ENCODE results near the gene AKT3. TPM values are rescaled to one million over a fixed set of nuclear protein-coding genes. Genes with fewer than 3 reads are reported as not detected.
"Not testable (repeated sequence)": the region's sequence is repeated elsewhere in the genome, so short reads cannot be mapped to it uniquely, and the experiment has no call there.

AKT3 gene
- total RNA-seq, 2 experiments from 2014 or later, result 28.3 to 31.5 TPM

GRCh38 chr1:243793298-243793697, 56.7 kb downstream of the AKT3 start:
- Mint-ChIP-seq H3K4me3 (no peak overlapping the region), H3K36me3 (ENCODE audit: low read depth) (no peaks in the 10 kb centered on the region), H3K27ac (no peak overlapping the region), H3K9me3 (no peaks in the 10 kb centered on the region), H3K4me1 (peaks cover 12% of the 10 kb centered on the region), H3K27me3 (no peaks in the 10 kb centered on the region)
- ChIA-PET POLR2A (no interaction called here), CTCF (interaction anchor here (0.6 kb wide), 2 partner anchors 193 to 559 kb away, joined by 4 read pairs; no protein-coding TSS in a partner anchor)
- DNase-seq, result no peak

- no peaks in the 10 kb centered on the region for H3K36me3 Mint-ChIP-seq (ENCODE audit: low read depth)
- no peak overlapping the region for H3K27ac Mint-ChIP-seq
- H3K9me3 Mint-ChIP-seq, result no peaks in the 10 kb centered on the region
- no peaks in the 10 kb centered on the region for H3K27me3 Mint-ChIP-seq
- no peak for DNase-seq
- ChIA-PET POLR2A (no interaction called here), CTCF (interaction anchor here (0.6 kb wide), 2 partner anchors 193 to 558 kb away, joined by 4 read pairs; no protein-coding TSS in a partner anchor)
- no peak overlapping the region for H3K4me3 Mint-ChIP-seq
- H3K4me1 Mint-ChIP-seq, result peaks cover 12% of the 10 kb centered on the region
These were observed 57.2 kb downstream of the AKT3 start for GRCh38 chr1:243792891-243793290.

GRCh38 chr1:243792401-243792800, 57.6 kb downstream of the AKT3 start:
- Mint-ChIP-seq H3K27me3 (no peaks in the 10 kb centered on the region), H3K36me3 (ENCODE audit: low read depth) (no peaks in the 10 kb centered on the region), H3K4me1 (peaks cover 12% of the 10 kb centered on the region), H3K27ac (no peak overlapping the region), H3K4me3 (no peak overlapping the region), H3K9me3 (no peaks in the 10 kb centered on the region)
- no peak for DNase-seq
- CTCF ChIA-PET, result interaction anchor here (0.6 kb wide), 1 partner anchor 323 kb away, joined by 3 read pairs; no protein-coding TSS in a partner anchor
- POLR2A ChIA-PET, result no interaction called here

DNA sequence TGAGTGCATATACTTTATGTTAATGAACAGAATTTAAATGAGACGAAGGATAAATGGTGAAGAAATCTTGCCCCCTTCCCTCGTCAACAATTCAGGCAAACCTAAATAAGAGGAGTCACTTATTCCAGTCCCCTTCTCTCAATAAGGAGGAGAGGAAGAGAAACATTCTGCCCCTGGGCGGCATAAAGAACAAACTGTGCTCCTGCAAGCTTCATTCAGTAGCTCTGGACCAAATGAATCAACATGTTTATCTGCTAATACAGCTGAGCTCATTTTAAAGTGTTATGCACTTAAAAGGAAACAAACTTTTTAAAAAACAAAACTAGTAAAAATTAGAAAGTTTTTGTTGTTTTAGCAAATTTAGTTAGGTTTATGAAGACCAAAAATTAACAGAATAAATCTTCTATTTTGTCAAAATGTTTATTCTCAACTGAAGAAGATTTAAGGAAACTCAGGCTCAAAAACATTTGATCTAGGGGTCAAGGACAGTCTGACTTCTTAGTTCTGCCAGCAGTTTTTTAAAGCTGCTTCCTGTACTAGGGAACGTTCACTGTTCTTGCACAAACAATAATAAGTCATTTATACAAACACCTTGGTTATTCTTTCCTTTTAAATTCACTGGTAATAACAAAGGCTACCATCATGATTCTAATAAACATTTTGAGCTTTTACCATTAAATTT, 58.3 kb downstream of the AKT3 start:
- H3K4me1 Mint-ChIP-seq, result peaks cover 12% of the 10 kb centered on the region
- H3K9me3 Mint-ChIP-seq, result no peaks in the 10 kb centered on the region
- POLR2A ChIA-PET, result no interaction called here
- CTCF ChIA-PET, result interaction anchor here (0.6 kb wide), 1 partner anchor 322 kb away, joined by 3 read pairs; no protein-coding TSS in a partner anchor
- H3K36me3 Mint-ChIP-seq (ENCODE audit: low read depth), result no peaks in the 10 kb centered on the region
- H3K27ac Mint-ChIP-seq, result no peak overlapping the region
- no peak for DNase-seq
- no peak overlapping the region for H3K4me3 Mint-ChIP-seq
- H3K27me3 Mint-ChIP-seq, result no peaks in the 10 kb centered on the region

DNA sequence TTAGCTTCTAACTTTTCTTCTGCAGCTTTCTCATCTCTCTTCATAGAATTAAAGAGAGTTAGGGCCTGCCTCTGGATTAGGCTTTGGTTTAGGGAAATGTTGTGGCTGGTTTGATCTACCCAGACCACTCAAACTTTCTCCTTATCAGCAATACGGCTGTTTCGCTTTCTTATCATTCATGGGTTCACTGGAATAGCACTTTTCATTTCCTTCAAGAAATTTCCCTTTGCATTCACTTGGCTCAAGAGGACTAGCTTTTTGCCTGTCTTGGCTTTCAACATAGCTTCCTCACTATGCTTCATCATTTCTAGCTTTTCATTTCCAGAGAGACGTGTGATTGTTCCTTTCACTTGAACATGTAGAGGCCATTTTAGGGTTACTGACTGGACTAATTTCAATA, 59.6 kb downstream of the AKT3 start:
- DNase-seq, result no peak
- H3K4me3 Mint-ChIP-seq, result no peak overlapping the region
- H3K9me3 Mint-ChIP-seq, result no peaks in the 10 kb centered on the region
- POLR2A ChIA-PET, result no interaction called here
- CTCF ChIA-PET, result no interaction called here
- H3K27ac Mint-ChIP-seq, result no peak overlapping the region
- no peaks in the 10 kb centered on the region for H3K27me3 Mint-ChIP-seq
- H3K36me3 Mint-ChIP-seq (ENCODE audit: low read depth), result no peaks in the 10 kb centered on the region
- peaks cover 12% of the 10 kb centered on the region for H3K4me1 Mint-ChIP-seq

DNA sequence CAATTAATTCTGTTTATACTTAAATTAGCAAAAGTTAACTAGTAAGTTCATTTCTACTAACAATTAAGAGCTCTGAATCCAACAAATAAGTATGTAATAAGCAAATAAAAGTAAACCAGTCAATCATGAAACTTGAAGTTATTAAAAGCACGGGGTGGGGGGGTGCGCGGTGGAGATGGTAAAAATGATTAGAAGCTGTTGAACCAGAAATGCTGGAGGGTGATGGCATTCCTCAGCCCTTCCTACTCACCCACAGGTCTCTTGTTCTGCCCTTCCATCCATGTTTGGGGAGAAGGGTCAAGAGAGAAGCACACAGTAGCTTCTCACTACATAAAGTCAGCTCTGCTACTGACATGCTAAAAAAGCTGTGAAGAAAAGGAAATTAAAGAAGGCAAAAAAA, 63.5 kb downstream of the AKT3 start:
- Mint-ChIP-seq H3K4me3 (no peak overlapping the region), H3K36me3 (ENCODE audit: low read depth) (no peaks in the 10 kb centered on the region), H3K9me3 (no peaks in the 10 kb centered on the region), H3K27ac (no peak overlapping the region), H3K27me3 (no peaks in the 10 kb centered on the region), H3K4me1 (peaks cover 3% of the 10 kb centered on the region)
- no peak for DNase-seq
- ChIA-PET POLR2A (no interaction called here), CTCF (interaction anchor here (1.0 to 1.6 kb wide), 2 partner anchors 12 to 229 kb away, joined by 3 read pairs; no protein-coding TSS in a partner anchor)

DNA sequence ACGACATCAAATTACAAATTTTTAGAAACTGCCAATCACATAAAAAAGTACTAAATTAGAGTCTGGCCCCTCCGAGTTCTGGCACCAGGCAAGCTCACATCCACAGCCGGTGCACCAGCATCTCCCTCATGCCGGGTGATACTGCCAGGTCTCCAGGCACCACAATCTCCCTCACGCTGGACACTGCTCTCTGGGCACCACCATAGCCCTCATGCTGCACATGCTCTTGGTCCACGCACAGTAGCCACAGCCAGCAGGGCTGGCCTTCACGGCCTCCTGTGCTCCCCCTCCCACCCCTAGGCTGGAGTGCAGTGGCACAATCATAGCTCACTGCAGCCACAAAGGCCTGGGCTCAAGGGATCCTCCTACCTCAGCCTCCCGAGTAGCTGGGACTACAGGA, 65.5 kb downstream of the AKT3 start:
- no peak for DNase-seq
- Mint-ChIP-seq H3K27ac (no peak overlapping the region), H3K36me3 (ENCODE audit: low read depth) (no peaks in the 10 kb centered on the region), H3K4me3 (no peak overlapping the region), H3K9me3 (no peaks in the 10 kb centered on the region), H3K27me3 (no peaks in the 10 kb centered on the region), H3K4me1 (no peaks in the 10 kb centered on the region)
- CTCF ChIA-PET, result interaction anchor here (1.4 kb wide), 1 partner anchor 10 kb away, joined by 3 read pairs; no protein-coding TSS in a partner anchor
- POLR2A ChIA-PET, result no interaction called here

DNA sequence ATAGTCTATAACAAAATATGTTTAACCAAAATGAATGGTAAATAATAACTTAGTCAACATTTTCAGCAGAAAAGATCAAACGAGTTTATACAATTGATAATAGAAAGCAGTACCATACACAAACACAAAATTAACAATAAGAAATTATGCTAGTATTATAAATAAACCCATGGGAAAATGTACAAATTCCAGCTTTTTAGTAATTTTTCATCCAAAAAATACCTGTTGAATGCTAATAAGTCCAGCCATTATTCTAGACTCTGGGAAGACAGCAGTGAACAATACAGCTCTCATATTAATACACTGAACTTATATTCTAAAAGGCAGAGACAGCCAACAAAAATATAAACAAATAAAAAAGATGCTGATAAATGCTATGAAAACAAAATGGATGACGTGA, 66.3 kb downstream of the AKT3 start:
- no peak overlapping the region for H3K27ac Mint-ChIP-seq
- H3K4me1 Mint-ChIP-seq, result no peaks in the 10 kb centered on the region
- H3K36me3 Mint-ChIP-seq (ENCODE audit: low read depth), result no peaks in the 10 kb centered on the region
- no peaks in the 10 kb centered on the region for H3K9me3 Mint-ChIP-seq
- H3K4me3 Mint-ChIP-seq, result no peak overlapping the region
- ChIA-PET POLR2A (no interaction called here), CTCF (no interaction called here)
- H3K27me3 Mint-ChIP-seq, result no peaks in the 10 kb centered on the region
- DNase-seq, result no peak

DNA sequence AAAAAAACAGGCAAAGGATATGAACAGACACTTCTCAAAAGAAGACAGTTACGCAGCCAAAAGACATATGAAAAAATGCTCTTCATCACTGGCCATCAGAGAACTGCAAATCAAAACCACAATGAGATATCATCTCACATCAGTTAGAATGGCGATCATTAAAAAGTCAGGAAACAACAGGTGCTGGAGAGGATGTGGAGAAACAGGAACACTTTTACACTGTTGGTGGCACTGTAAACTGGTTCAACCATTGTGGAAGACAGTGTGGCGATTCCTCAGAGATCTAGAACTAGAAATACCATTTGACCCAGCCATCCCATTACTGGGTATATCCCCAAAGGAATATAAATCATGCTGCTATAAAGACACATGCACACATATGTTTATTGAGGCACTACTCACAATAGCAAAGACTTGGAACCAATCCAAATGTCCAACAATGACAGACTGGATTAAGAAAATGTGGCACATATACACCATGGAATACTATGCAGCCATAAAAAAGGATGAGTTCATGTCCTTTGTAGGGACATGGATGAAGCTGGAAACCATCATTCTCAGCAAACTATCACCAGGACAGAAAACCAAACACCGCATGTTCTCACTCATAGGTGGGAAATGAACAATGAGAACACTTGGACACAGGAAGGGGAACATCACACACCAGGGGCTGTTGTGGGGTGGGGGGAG, 77.5 kb downstream of the AKT3 start:
- H3K27ac Mint-ChIP-seq, DNase-seq, H3K4me1 Mint-ChIP-seq, H3K27me3 Mint-ChIP-seq, CTCF ChIA-PET, H3K4me3 Mint-ChIP-seq, POLR2A ChIA-PET: not testable (repeated sequence)
- Mint-ChIP-seq H3K9me3 (peaks cover 24% of the 10 kb centered on the region), H3K36me3 (ENCODE audit: low read depth) (peaks cover 15% of the 10 kb centered on the region)

- H3K27ac Mint-ChIP-seq, result no peak overlapping the region
- H3K4me3 Mint-ChIP-seq, result no peak overlapping the region
- H3K4me1 Mint-ChIP-seq, result no peaks in the 10 kb centered on the region
- no peaks in the 10 kb centered on the region for H3K27me3 Mint-ChIP-seq
- DNase-seq, result no peak
- peaks cover 18% of the 10 kb centered on the region for H3K9me3 Mint-ChIP-seq
- POLR2A ChIA-PET, result no interaction called here
- CTCF ChIA-PET, result interaction anchor here (0.7 kb wide), 1 partner anchor 413 kb away, joined by 4 read pairs; no protein-coding TSS in a partner anchor
- peaks cover 11% of the 10 kb centered on the region for H3K36me3 Mint-ChIP-seq (ENCODE audit: low read depth)
These were observed 79.2 kb downstream of the AKT3 start for GRCh38 chr1:243770860-243771259.

DNA sequence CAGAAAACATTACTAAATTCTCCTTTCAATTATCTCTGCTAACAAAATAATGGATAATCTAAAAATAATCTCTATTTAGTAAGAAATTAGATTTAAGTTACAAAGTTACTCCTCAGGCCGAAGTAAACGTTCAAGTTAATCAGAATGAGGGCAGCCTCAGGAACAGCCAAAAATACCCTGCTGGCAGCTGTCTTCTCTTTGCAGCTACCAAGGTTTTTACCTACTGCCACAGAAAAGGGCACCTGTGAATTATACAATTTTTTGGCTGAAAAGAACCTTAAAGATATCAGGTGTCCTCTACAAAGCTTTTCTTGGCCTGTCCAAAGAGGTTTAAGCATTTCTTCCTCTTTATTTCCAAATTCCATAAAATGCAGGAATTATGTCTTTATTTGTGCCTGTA, 84.4 kb downstream of the AKT3 start:
- ChIA-PET POLR2A (no interaction called here), CTCF (no interaction called here)
- Mint-ChIP-seq H3K36me3 (ENCODE audit: low read depth) (peaks cover 4% of the 10 kb centered on the region), H3K4me3 (no peak overlapping the region), H3K27me3 (no peaks in the 10 kb centered on the region), H3K4me1 (no peaks in the 10 kb centered on the region), H3K27ac (no peak overlapping the region), H3K9me3 (peaks cover 2% of the 10 kb centered on the region)
- no peak for DNase-seq

- Mint-ChIP-seq H3K4me3 (no peak overlapping the region), H3K27me3 (no peaks in the 10 kb centered on the region), H3K9me3 (no peaks in the 10 kb centered on the region), H3K36me3 (ENCODE audit: low read depth) (peaks cover 1% of the 10 kb centered on the region), H3K27ac (no peak overlapping the region), H3K4me1 (no peaks in the 10 kb centered on the region)
- no peak for DNase-seq
- ChIA-PET CTCF (no interaction called here), POLR2A (no interaction called here)
These were observed 86.2 kb downstream of the AKT3 start for GRCh38 chr1:243763806-243764205.

DNA sequence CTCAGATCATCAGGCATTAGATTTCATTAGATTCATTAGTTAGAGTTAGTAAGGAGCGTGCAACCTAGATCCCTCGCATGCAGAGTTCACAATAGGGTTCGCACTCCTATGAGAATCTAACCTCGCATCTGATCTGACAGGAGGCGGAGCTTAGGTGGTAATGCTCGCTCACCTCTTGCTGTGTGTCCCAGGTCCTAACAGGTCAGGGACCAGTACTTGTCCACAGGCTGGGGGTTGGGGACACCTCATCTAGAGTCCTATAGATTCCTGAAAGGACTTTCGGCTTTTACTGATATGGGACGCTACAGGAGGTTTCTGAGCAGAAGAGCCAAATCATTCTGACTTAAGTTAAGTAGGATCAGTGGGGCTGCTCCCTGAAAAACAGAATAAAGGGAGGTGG, 91.4 kb downstream of the AKT3 start:
- Mint-ChIP-seq H3K9me3 (no peaks in the 10 kb centered on the region), H3K4me1 (no peaks in the 10 kb centered on the region), H3K27ac (no peak overlapping the region), H3K27me3 (no peaks in the 10 kb centered on the region), H3K4me3 (no peak overlapping the region), H3K36me3 (ENCODE audit: low read depth) (no peaks in the 10 kb centered on the region)
- no peak for DNase-seq
- ChIA-PET POLR2A (no interaction called here), CTCF (no interaction called here)

GRCh38 chr1:243756529-243756928, 93.5 kb downstream of the AKT3 start:
- Mint-ChIP-seq H3K9me3 (no peaks in the 10 kb centered on the region), H3K27me3 (no peaks in the 10 kb centered on the region), H3K27ac (no peak overlapping the region), H3K4me1 (peaks cover under 1% of the 10 kb centered on the region), H3K36me3 (ENCODE audit: low read depth) (no peaks in the 10 kb centered on the region), H3K4me3 (no peak overlapping the region)
- POLR2A ChIA-PET, result no interaction called here
- CTCF ChIA-PET, result no interaction called here
- no peak for DNase-seq
